ENCODE measurements around the gene CAMK2A. TPM values are rescaled to one million over a fixed set of nuclear protein-coding genes. Genes with fewer than 3 reads are reported as not detected.

CAMK2A gene
- total and polyA plus RNA-seq, 2 of the 4 experiments (the other 2 are of a cell fraction), result 0.18 to 0.19 TPM

DNA sequence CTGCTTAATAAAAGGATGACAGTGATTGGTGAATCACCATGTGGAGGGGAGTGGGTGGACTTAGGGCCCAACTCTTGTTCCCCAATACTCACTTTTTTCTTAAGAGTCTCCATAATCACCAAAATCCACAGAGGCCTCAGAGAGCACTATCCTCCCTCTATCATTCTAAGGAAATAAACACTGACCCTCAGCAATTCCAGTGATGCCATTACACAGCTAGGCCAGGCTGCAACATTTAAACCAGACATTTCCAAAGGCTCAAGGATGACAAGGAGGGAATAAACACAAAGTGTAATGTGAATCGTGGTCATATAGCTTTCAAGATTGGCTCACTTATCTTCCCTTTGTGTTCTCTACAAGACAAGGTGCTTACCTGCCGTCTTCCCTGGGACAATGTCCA, 15.5 kb upstream of the CAMK2A start:
- Histone ChIP-seq H3K36me3 (ENCODE audit: control insufficient read depth, insufficient read depth, low read length) (no peaks in the 10 kb centered on the region), H3K79me1 (ENCODE audit: low read depth in 1 of 2, low read length in 2 of 2) (peaks cover 0 to 21% of the 10 kb centered on the region in 2 experiments; a peak in 3 of 4 replicates), H3K9me3 (ENCODE audit: control insufficient read depth, insufficient read depth, low read length) (no peaks in the 10 kb centered on the region), H3K4me1 (ENCODE audit: control insufficient read depth, insufficient read depth, low read length) (peaks cover 43% of the 10 kb centered on the region), H2AK9ac (replicated peaks; ENCODE audit: low read depth, low read length, poor library complexity) (no peak overlapping the region), H2BK120ac (ENCODE audit: low read depth, low read length) (peak overlapping the region; percentile 83), H2BK20ac (ENCODE audit: low read depth, low read length) (peak overlapping the region; percentile 90), H3K14ac (replicated peaks; ENCODE audit: low read depth, low read length) (peak overlapping the region; percentile 93), H4K91ac (ENCODE audit: insufficient read depth, low read depth, low read length) (peak overlapping the region; percentile 90), H3K23ac (ENCODE audit: low read depth, low read length) (peak overlapping the region; percentile 32), H3K18ac (ENCODE audit: low read depth, low read length) (peak overlapping the region; percentile 84), H3K27ac (ENCODE audit: insufficient read depth, low read length) (peak overlapping the region; percentile 95), H3K9me1 (ENCODE audit: insufficient read depth, low read length) (peaks cover 30% of the 10 kb centered on the region), H3K4ac (ENCODE audit: low read depth, low read length) (peak overlapping the region; percentile 91), H3K56ac (ENCODE audit: extremely low read depth, insufficient read depth, low read length) (peak overlapping the region; percentile 6; the same call in 1 of the 2 replicates), H2BK15ac (ENCODE audit: low read depth, low read length) (peak overlapping the region; percentile 89), H4K20me1 (ENCODE audit: insufficient read depth, low read length) (no peaks in the 10 kb centered on the region), H3K27me3 (ENCODE audit: control insufficient read depth, insufficient read depth, low read length) (no peaks in the 10 kb centered on the region), H2BK5ac (ENCODE audit: low read depth, low read length, poor library complexity, severe bottlenecking) (peak overlapping the region; percentile 90), H4K8ac (ENCODE audit: low read depth in 2 of 2, low read length in 2 of 2) (peak overlapping the region; percentile 56 to 76), H3K4me2 (ENCODE audit: low read depth, low read length) (peak overlapping the region; percentile 34; the same call in 1 of the 2 replicates), H3K9ac (ENCODE audit: low read depth, low read length) (peak overlapping the region; percentile 15), H3K4me3 (ENCODE audit: insufficient read depth, low read depth, low read length) (no peak overlapping the region), H4K5ac (ENCODE audit: low read depth, low read length) (peak overlapping the region; percentile 87), H2AFZ (replicated peaks; ENCODE audit: low read length, poor library complexity) (peak overlapping the region; percentile 36), H2AK5ac (ENCODE audit: low read depth, low read length) (peak overlapping the region; percentile 88)
- ChIA-PET CTCF (interaction anchor here (1.0 kb wide), 1 partner anchor 15 kb away, joined by 3 read pairs; no protein-coding TSS in a partner anchor), POLR2A (ENCODE audit: unreplicated experiment) (no interaction called here)
- ATAC-seq (ENCODE audit: low read depth), result peak; percentile 42
- no CpG with 5 or more reads among the region's 2 CpGs for WGBS, 2 experiments (ENCODE audit: extremely low coverage in 2 of 2, insufficient read length in 1 of 2)
- intact Hi-C loops (cut with micrococcal nuclease), result no loop called here
- TF ChIP-seq CEBPB (IDR thresholded peaks at IDR 0.05; ENCODE audit: low read depth, low read length) (0 out of 2 replicates have a peak, but pooled peaks have one; percentile 1), FOS (IDR thresholded peaks at IDR 0.05; ENCODE audit: low read depth, low read length) (peak; percentile 22; the same call in 1 of the 2 replicates), MXI1 (IDR thresholded peaks at IDR 0.05; ENCODE audit: borderline replicate concordance, low read depth, low read length) (no peak)
- TF ChIP-seq, protein P1, sequence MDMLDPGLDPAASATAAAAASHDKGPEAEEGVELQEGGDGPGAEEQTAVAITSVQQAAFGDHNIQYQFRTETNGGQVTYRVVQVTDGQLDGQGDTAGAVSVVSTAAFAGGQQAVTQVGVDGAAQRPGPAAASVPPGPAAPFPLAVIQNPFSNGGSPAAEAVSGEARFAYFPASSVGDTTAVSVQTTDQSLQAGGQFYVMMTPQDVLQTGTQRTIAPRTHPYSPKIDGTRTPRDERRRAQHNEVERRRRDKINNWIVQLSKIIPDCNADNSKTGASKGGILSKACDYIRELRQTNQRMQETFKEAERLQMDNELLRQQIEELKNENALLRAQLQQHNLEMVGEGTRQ (IDR thresholded peaks at IDR 0.05; ENCODE audit: low read depth, low read length), result no peak
- dilution Hi-C loops (cut with HindIII; ENCODE audit: low sequenced_read_pairs, unreplicated experiment), result no loop called here
- peak; percentile 42 for DNase-seq
- BruUV-seq (replicated peaks), result no TSS peak
- in situ Hi-C loops (cut with MboI; ENCODE audit: low sequenced_read_pairs), result no loop called here

All from IMR-90 (cell line).